Putamen (tissue), 1 donor: ENCODE results near the gene TMCO1.
"Not testable (repeated sequence)": the region's sequence is repeated elsewhere in the genome, so short reads cannot be mapped to it uniquely, and the experiment has no call there.

ENCODE experiments used
- DNase-seq: peaks from one replicate; pipeline ENCODE4 v3.0.0-alpha.2; 2016; ENCODE audit warnings: low spot score

TMCO1 gene

GRCh38 chr1:165768513-165769394 is at the start of gene TMCO1:
TMCO1 (minus strand) TSS chr1:165768868; CDS start chr1:165768751, 117 bp downstream.
- peak; percentile 97 for DNase-seq

GRCh38 chr1:165816826-165817497 is 48.3 kb upstream of the TMCO1 start:
- no peak for DNase-seq

GRCh38 chr1:165816157-165816556 is 47.5 kb upstream of the TMCO1 start:
- DNase-seq: no peak

- DNase-seq: no peak
Measured at GRCh38 chr1:165815725-165816124, 47.1 kb upstream of the TMCO1 start.

- DNase-seq: no peak
Measured at GRCh38 chr1:165807613-165808012, 38.9 kb upstream of the TMCO1 start.

- not testable (repeated sequence) for DNase-seq
Measured at GRCh38 chr1:165804513-165804912, 35.8 kb upstream of the TMCO1 start.

- DNase-seq: no peak
Measured at GRCh38 chr1:165799387-165799786, 30.7 kb upstream of the TMCO1 start.

- no peak for DNase-seq
Measured at GRCh38 chr1:165795894-165796293, 27.2 kb upstream of the TMCO1 start.

- DNase-seq: no peak
Measured at GRCh38 chr1:165793951-165794350, 25.3 kb upstream of the TMCO1 start.

- DNase-seq: no peak
Measured at GRCh38 chr1:165787741-165788140, 19.1 kb upstream of the TMCO1 start.

GRCh38 chr1:165783519-165783918 is 14.9 kb upstream of the TMCO1 start:
- not testable (repeated sequence) for DNase-seq

- not testable (repeated sequence) for DNase-seq
Measured at GRCh38 chr1:165778197-165778596, 9.5 kb upstream of the TMCO1 start.

GRCh38 chr1:165773324-165773965 is 4.8 kb upstream of the TMCO1 start:
- DNase-seq: no peak

- DNase-seq: no peak
Measured at GRCh38 chr1:165772739-165773138, 4.1 kb upstream of the TMCO1 start.

GRCh38 chr1:165764277-165764676 is 4.4 kb downstream of the TMCO1 start:
- DNase-seq: no peak

GRCh38 chr1:165763442-165763841 is 5.2 kb downstream of the TMCO1 start:
- no peak for DNase-seq

- DNase-seq: no peak
Measured at GRCh38 chr1:165762725-165763124, 5.9 kb downstream of the TMCO1 start.

GRCh38 chr1:165759095-165759494 is 9.6 kb downstream of the TMCO1 start:
- no peak for DNase-seq

- no peak for DNase-seq
Measured at GRCh38 chr1:165755393-165756010, 13.2 kb downstream of the TMCO1 start.

- no peak for DNase-seq
Measured at GRCh38 chr1:165753934-165754333, 14.7 kb downstream of the TMCO1 start.

GRCh38 chr1:165748550-165748949 is 20.1 kb downstream of the TMCO1 start:
- no peak for DNase-seq
